GM19455 (cell line): ENCODE data around the gene PLD2.

Experiments
- ATAC-seq: cut with Tn5 transposase; IDR thresholded peaks from one replicate; pipeline ENCODE4 v1.9.1; 2021; ENCODE audit not compliant: unreplicated experiment

PLD2 gene

GRCh38 chr17:4806777-4807604 is at the start of gene PLD2:
TSS of gene PLD2 (plus strand) at chr17:4807152. CDS start at chr17:4807773, 621 bp downstream.
- peak; percentile 85 for ATAC-seq

GRCh38 chr17:4759776-4760236 is 47.1 kb upstream of the PLD2 start:
- no peak for ATAC-seq

- no peak for ATAC-seq
Observed at GRCh38 chr17:4764595-4764994, 42.4 kb upstream of the PLD2 start.

GRCh38 chr17:4766201-4766600 is 40.8 kb upstream of the PLD2 start:
- ATAC-seq, result no peak

GRCh38 chr17:4766723-4767122 is 40.2 kb upstream of the PLD2 start:
- no peak for ATAC-seq

- ATAC-seq, result no peak
Observed at GRCh38 chr17:4768298-4768697, 38.7 kb upstream of the PLD2 start.

- no peak for ATAC-seq
Observed at GRCh38 chr17:4769628-4770027, 37.3 kb upstream of the PLD2 start.

- ATAC-seq, result no peak
Observed at GRCh38 chr17:4771519-4772234, 35.3 kb upstream of the PLD2 start, which contains the start of gene TM4SF5. TSS of gene TM4SF5 (plus strand) at chr17:4771886. CDS start at chr17:4771923, 37 bp downstream.

GRCh38 chr17:4772235-4772613 is 34.7 kb upstream of the PLD2 start:
- ATAC-seq, result no peak

- ATAC-seq, result no peak
Observed at GRCh38 chr17:4777969-4778760, 28.8 kb upstream of the PLD2 start.

GRCh38 chr17:4780325-4780955 is 26.5 kb upstream of the PLD2 start:
- ATAC-seq, result no peak

- no peak for ATAC-seq
Observed at GRCh38 chr17:4782652-4783051, 24.3 kb upstream of the PLD2 start.

- ATAC-seq, result no peak
Observed at GRCh38 chr17:4785311-4786105, 21.4 kb upstream of the PLD2 start.

- no peak for ATAC-seq
Observed at GRCh38 chr17:4786106-4786511, 20.8 kb upstream of the PLD2 start, which contains the start of gene VMO1. TSS of gene VMO1 (minus strand) at chr17:4786364. CDS start at chr17:4786352, 12 bp downstream.

- ATAC-seq, result no peak
Observed at GRCh38 chr17:4786516-4786915, 20.4 kb upstream of the PLD2 start.

- no peak for ATAC-seq
Observed at GRCh38 chr17:4788159-4788806, 18.7 kb upstream of the PLD2 start.

- ATAC-seq, result no peak
Observed at GRCh38 chr17:4788807-4789700, 17.9 kb upstream of the PLD2 start, which contains the start of gene GLTPD2. TSS of gene GLTPD2 (plus strand) at chr17:4788964. CDS start at chr17:4789012, 48 bp downstream.

- ATAC-seq, result peak; percentile 22
Observed at GRCh38 chr17:4789701-4789950, 17.3 kb upstream of the PLD2 start.
